GM21515 (cell line): ENCODE measurements around the gene PPCDC.
A peak's percentile ranks its signal among the peaks of the same experiment; 100 is the strongest.
"Not testable (repeated sequence)": the region's sequence is repeated elsewhere in the genome, so short reads cannot be mapped to it uniquely, and the experiment has no call there.

Experiments
- ATAC-seq: cut with Tn5 transposase; IDR thresholded peaks from one replicate; pipeline ENCODE4 v1.9.1; 2021; ENCODE audit not compliant: unreplicated experiment

PPCDC gene

GRCh38 chr15:75065851-75066509, 42.6 kb downstream of the PPCDC start:
- no peak for ATAC-seq

GRCh38 chr15:75067123-75067830, 43.9 kb downstream of the PPCDC start:
- ATAC-seq: no peak

- ATAC-seq: no peak
These were observed 45.4 kb downstream of the PPCDC start for GRCh38 chr15:75068748-75069147.

GRCh38 chr15:75069301-75069925, 46.0 kb downstream of the PPCDC start:
- ATAC-seq: peak; percentile 64

GRCh38 chr15:75070674-75071073, 47.3 kb downstream of the PPCDC start:
- no peak for ATAC-seq

GRCh38 chr15:75073197-75073596, 49.8 kb downstream of the PPCDC start:
- ATAC-seq: no peak

GRCh38 chr15:75076277-75076676, 52.9 kb downstream of the PPCDC start:
- no peak for ATAC-seq

GRCh38 chr15:75077551-75077961, 54.2 kb downstream of the PPCDC start:
- not testable (repeated sequence) for ATAC-seq

GRCh38 chr15:75081150-75081549, 57.8 kb downstream of the PPCDC start:
- ATAC-seq: no peak

GRCh38 chr15:75082689-75083088, 59.3 kb downstream of the PPCDC start:
- no peak for ATAC-seq

GRCh38 chr15:75085708-75086107, 62.3 kb downstream of the PPCDC start:
- ATAC-seq: not testable (repeated sequence)

- ATAC-seq: no peak
These were observed 66.3 kb downstream of the PPCDC start for GRCh38 chr15:75089456-75090387.

- no peak for ATAC-seq
These were observed 67.0 kb downstream of the PPCDC start for GRCh38 chr15:75090388-75090734.

- no peak for ATAC-seq
These were observed 68.4 kb downstream of the PPCDC start for GRCh38 chr15:75091814-75092213.

- ATAC-seq: peak; percentile 40
These were observed 71.6 kb downstream of the PPCDC start for GRCh38 chr15:75094961-75095478.

- ATAC-seq: peak; percentile 43
These were observed 72.2 kb downstream of the PPCDC start for GRCh38 chr15:75095594-75095993.

GRCh38 chr15:75097939-75098338, 74.5 kb downstream of the PPCDC start:
- no peak for ATAC-seq

GRCh38 chr15:75098404-75098803, 75.0 kb downstream of the PPCDC start:
- ATAC-seq: no peak
